ENCODE results near the gene C4BPA.

The C4BPA gene

DNA sequence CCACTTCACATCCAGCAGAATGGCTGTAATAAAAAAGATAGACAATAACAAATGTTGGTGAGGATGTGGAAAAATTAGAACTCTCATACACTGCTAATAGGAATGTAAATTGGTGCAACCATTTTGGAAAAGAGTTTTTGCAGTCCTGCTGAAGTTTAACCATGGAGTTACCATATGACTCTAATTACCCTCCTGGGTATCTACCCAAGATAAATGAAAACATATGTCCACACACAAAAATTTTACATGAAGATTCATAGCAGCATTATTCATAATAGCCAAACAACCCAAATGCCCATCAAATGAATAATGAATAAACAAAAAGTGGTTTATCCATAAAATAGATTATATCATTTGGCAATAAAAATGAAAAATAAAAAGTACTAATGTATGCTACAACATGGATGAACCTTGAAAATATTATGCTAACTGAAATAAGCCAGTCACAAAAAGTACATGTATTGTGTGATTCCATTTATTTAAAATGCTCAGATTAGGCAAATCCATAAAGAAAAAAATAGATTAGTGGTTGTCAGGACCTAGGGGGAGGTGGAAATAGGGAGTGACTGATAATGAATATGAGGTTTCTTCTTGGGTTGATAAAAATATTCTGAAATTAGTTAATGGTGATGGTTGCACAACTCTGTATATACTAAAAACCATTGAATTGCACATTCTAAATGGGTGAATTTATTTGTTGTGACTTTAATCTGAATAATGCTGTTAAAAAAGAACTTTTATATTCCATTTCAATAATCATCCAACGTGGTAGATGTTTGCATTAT lies 26.4 kb downstream of the C4BPA start:
- FAIRE-seq = no peak

GRCh38 chr1:207131163-207131562 lies 27.1 kb downstream of the C4BPA start:
- FAIRE-seq (no peak), DNase-seq (ENCODE audit: insufficient read length, low spot score) (no peak)
- no peak for TF ChIP-seq CTCF (IDR thresholded peaks at IDR 0.05; ENCODE audit: insufficient read depth, missing control alignments)

More for the DNA sequence above, 26.4 kb downstream of the C4BPA start:
- DNase-seq (ENCODE audit: insufficient read length, low spot score) = no peak
- no peak for TF ChIP-seq CTCF (IDR thresholded peaks at IDR 0.05; ENCODE audit: insufficient read depth, missing control alignments)

DNA sequence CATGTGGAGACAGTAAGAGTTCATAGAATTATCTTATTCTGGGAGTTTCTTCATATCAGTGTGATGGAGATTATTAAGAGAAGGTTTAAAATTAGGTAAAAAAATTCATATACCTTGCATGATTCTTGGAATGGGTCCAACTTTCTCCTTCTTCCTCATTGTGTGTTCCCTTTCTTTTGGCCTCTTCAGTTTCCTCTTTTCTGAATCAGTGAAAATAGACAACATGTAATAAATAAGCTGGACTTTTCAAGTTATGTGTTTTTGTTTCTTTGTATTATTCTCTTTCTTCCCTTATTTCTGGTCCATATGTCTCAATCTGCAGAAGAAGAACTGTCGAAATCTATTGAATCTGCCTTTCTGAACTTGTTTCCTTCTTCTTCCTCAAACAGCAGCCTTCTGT lies 30.5 kb downstream of the C4BPA start:
- FAIRE-seq = no peak
- TF ChIP-seq CTCF (IDR thresholded peaks at IDR 0.05; ENCODE audit: insufficient read depth, missing control alignments) = no peak
- DNase-seq (ENCODE audit: insufficient read length, low spot score) = no peak

- no peak for FAIRE-seq
- no peak for DNase-seq (ENCODE audit: insufficient read length, low spot score)
- no peak for TF ChIP-seq CTCF (IDR thresholded peaks at IDR 0.05; ENCODE audit: insufficient read depth, missing control alignments)
Observed at GRCh38 chr1:207139616-207140015, 35.6 kb downstream of the C4BPA start.

DNA sequence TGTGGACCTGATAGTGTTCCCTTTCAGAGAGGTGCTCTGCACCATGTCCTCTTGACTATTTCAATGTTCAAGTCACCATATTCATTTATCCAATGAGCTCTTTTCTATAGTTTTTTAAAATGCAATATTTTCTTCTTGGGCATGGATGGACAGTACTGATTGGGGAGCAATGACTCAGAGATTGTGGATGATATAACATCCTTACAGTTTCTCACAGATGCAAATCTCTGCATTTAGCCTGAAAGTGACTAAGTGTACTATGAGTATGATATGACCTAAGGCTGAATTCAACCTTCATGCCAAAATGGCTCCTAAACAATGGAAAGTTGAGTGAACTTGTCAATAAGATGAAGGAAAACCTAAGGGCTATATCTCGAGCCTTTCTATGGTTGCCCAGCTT lies 36.5 kb downstream of the C4BPA start:
- DNase-seq (ENCODE audit: insufficient read length, low spot score) = no peak
- FAIRE-seq = no peak
- no peak for TF ChIP-seq CTCF (IDR thresholded peaks at IDR 0.05; ENCODE audit: insufficient read depth, missing control alignments)

DNA sequence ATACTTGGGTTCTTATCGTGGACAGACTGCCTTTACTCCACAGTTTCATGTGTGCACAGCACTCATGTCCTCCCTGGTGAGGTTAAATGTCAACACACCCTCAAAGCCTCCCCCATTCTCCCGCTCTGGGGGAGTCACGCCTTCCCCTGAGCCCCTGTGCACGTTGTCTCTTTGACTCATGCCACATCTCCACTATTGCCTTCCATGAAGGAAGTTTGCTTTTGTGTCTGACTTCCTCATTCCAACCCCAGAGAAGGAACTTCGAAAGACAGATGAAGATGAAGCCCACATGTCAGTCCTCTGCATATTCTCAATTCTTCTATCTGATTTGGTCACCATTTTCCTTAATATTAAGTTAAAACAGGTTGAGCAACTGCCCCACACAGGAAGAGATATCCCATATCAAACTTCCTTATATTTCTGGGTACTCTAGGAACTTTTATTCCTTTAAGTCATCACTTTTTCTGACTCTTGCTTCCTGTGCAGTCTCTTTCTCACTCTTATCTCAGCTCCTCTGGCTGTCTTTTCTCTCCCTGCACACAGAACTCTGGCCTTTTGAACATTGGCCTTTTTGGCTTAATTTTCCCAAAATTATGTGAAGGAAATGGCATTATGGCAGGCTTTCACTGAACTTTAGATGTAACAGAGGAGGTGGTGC lies 41.5 kb downstream of the C4BPA start:
- FAIRE-seq (no peak), DNase-seq (ENCODE audit: insufficient read length, low spot score) (no peak)
- TF ChIP-seq CTCF (IDR thresholded peaks at IDR 0.05; ENCODE audit: insufficient read depth, missing control alignments) = no peak

DNA sequence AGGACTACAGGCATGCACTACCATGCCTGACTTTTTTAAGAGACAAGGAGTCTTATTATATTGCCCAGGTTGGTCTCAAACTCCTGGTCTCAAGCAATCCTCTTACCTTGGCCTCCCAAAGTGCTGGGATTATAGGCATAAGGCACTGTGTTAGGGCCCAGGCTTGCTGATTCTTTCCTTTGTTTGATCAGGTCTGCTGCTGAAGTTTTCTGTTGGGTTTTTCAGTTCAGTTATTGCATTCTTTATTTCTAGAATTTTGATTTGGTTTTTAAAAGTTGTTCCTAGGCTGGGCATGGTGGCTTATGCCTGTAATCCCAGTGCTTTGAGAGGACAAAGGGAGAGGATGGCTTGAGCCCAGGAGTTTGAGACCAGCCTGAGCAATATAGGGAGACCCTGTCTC lies 47.9 kb downstream of the C4BPA start:
- no peak for DNase-seq (ENCODE audit: insufficient read length, low spot score)
- no peak for FAIRE-seq
- TF ChIP-seq CTCF (IDR thresholded peaks at IDR 0.05; ENCODE audit: insufficient read depth, missing control alignments) = no peak
